WTC11 (cell line): Measurements from ENCODE around the gene TGFBI. TPM values are rescaled to one million over a fixed set of nuclear protein-coding genes. Genes with fewer than 3 reads are reported as not detected.

Experiments
- ATAC-seq: fragments of 200-7000 bp; cut with Tn5 transposase; 2 replicates; pipeline ENCODE4 v1.10.0; 2021; ENCODE audit warnings: mild to moderate bottlenecking, moderate library complexity
- CTCF ChIA-PET: fragments of 300-600 bp; sonication (Branson Sonifier 250); formaldehyde crosslinking; loops from one replicate; lab custom pipeline; 2021; ENCODE audit warnings: antibody characterized with exemption; lab: Charles Lee
- POLR2A ChIA-PET: fragments of 350-600 bp; sonication (Branson Sonifier 250); formaldehyde crosslinking; loops from one replicate; lab custom pipeline; 2021; ENCODE audit warnings: antibody characterized with exemption; lab: Charles Lee
- DNase-seq: peaks from one replicate; pipeline ENCODE4 v3.0.0; 2021; ENCODE audit warnings: low spot score
- H3K27ac Mint-ChIP-seq: 2 replicates; pipeline ENCODE4 v1.8.0; 2021; ENCODE audit warnings: mixed read lengths
- H3K27me3 Mint-ChIP-seq: 2 replicates; pipeline ENCODE4 v1.8.0; 2021; ENCODE audit warnings: low read depth, mild to moderate bottlenecking, moderate library complexity, mixed read lengths
- H3K36me3 Mint-ChIP-seq: 2 replicates; pipeline ENCODE4 v1.8.0; 2021; ENCODE audit warnings: mixed read lengths
- H3K4me1 Mint-ChIP-seq: 2 replicates; pipeline ENCODE4 v1.8.0; 2022; ENCODE audit warnings: mixed read lengths
- H3K4me3 Mint-ChIP-seq: 2 replicates; pipeline ENCODE4 v1.8.0; 2021; ENCODE audit warnings: mild to moderate bottlenecking, moderate library complexity, mixed read lengths
- H3K9me3 Mint-ChIP-seq: 2 replicates; pipeline ENCODE4 v1.8.0; 2021; ENCODE audit warnings: mixed read lengths
- CBFB ChIP-seq: sonication (generic); formaldehyde crosslinking; IDR thresholded peaks from 2 replicates; pipeline ENCODE4 v1.8.1; 2022; ENCODE audit warnings: mild to moderate bottlenecking, low read depth, missing genetic modification reagents
- EMX1 ChIP-seq: fragments of 250-450 bp; sonication (Bioruptor Pico); IDR thresholded peaks from 2 replicates; pipeline ENCODE4 v1.8.0; 2021; ENCODE audit warnings: mild to moderate bottlenecking
- GABPB1 ChIP-seq: sonication (generic); formaldehyde crosslinking; IDR thresholded peaks from 2 replicates; pipeline ENCODE4 v1.8.1; 2023; ENCODE audit warnings: mild to moderate bottlenecking, missing genetic modification reagents
- GRHL2 ChIP-seq: fragments of 250-450 bp; sonication (Bioruptor Pico); IDR thresholded peaks from 2 replicates; pipeline ENCODE4 v1.8.0; 2022; ENCODE audit warnings: mild to moderate bottlenecking, moderate library complexity; ENCODE audit not compliant: insufficient replicate concordance, severe bottlenecking
- IRF2 ChIP-seq: sonication (generic); formaldehyde crosslinking; IDR thresholded peaks from 2 replicates; pipeline ENCODE4 v1.8.0; 2022; ENCODE audit warnings: low read depth, missing genetic modification reagents, borderline replicate concordance
- JAZF1 ChIP-seq: fragments of 250-450 bp; sonication (Bioruptor Pico); IDR thresholded peaks from 2 replicates; pipeline ENCODE4 v1.9.0; 2021; ENCODE audit warnings: moderate library complexity, mild to moderate bottlenecking, inconsistent platforms
- KAT7 ChIP-seq: sonication (generic); formaldehyde crosslinking; IDR thresholded peaks from 2 replicates; pipeline ENCODE4 v1.8.1; 2023; ENCODE audit warnings: missing genetic modification reagents, mild to moderate bottlenecking, borderline replicate concordance
- MYBL2 ChIP-seq: sonication (generic); formaldehyde crosslinking; IDR thresholded peaks from 2 replicates; pipeline ENCODE4 v1.8.1; 2023; ENCODE audit warnings: mild to moderate bottlenecking, moderate library complexity, missing genetic modification reagents
- NFATC4 ChIP-seq: fragments of 250-450 bp; sonication (Bioruptor Pico); IDR thresholded peaks from 2 replicates; pipeline ENCODE4 v1.9.0; 2021; ENCODE audit warnings: mild to moderate bottlenecking
- NFE2L1 ChIP-seq: sonication (generic); formaldehyde crosslinking; IDR thresholded peaks from 2 replicates; pipeline ENCODE4 v1.8.1; 2023; ENCODE audit warnings: missing genetic modification reagents
- NR1H2 ChIP-seq: sonication (generic); formaldehyde crosslinking; IDR thresholded peaks from 2 replicates; pipeline ENCODE4 v1.9.0; 2021; ENCODE audit warnings: mild to moderate bottlenecking, moderate library complexity, missing genetic modification reagents
- OVOL2 ChIP-seq: fragments of 250-450 bp; sonication (Bioruptor Pico); IDR thresholded peaks from 2 replicates; pipeline ENCODE4 v1.9.0; 2021; ENCODE audit warnings: mild to moderate bottlenecking, borderline replicate concordance
- RORB ChIP-seq: fragments of 250-450 bp; sonication (Bioruptor Pico); IDR thresholded peaks from 2 replicates; pipeline ENCODE4 v1.9.0; 2021; ENCODE audit warnings: mild to moderate bottlenecking
- SOX15 ChIP-seq: fragments of 250-450 bp; sonication (Bioruptor Pico); IDR thresholded peaks from 2 replicates; pipeline ENCODE4 v1.9.0; 2021; ENCODE audit warnings: mild to moderate bottlenecking
- TCF7 ChIP-seq: sonication (generic); formaldehyde crosslinking; IDR thresholded peaks from 2 replicates; pipeline ENCODE4 v1.8.0; 2022; ENCODE audit warnings: mild to moderate bottlenecking, low read depth, missing genetic modification reagents, moderate library complexity
- USF1 ChIP-seq: sonication (generic); formaldehyde crosslinking; IDR thresholded peaks from 2 replicates; pipeline ENCODE4 v1.8.0; 2022; ENCODE audit warnings: mild to moderate bottlenecking, missing genetic modification reagents
- total RNA-seq: library from RNA; stranded (reverse); gene quantifications from 3 replicates; pipeline ENCODE4 v1.2.3, GENCODE V29; 2021
- TF ChIP-seq, protein P1 (sequence below): sonication (generic); formaldehyde crosslinking; IDR thresholded peaks from 2 replicates; pipeline ENCODE4 v1.8.1; 2022; ENCODE audit warnings: low read depth, missing genetic modification reagents, borderline replicate concordance
- TF ChIP-seq, protein P2 (sequence below): sonication (generic); formaldehyde crosslinking; IDR thresholded peaks from 2 replicates; pipeline ENCODE4 v1.8.1; 2022; ENCODE audit warnings: low read depth, mild to moderate bottlenecking, moderate library complexity, missing genetic modification reagents, borderline replicate concordance
- TF ChIP-seq, protein P3 (sequence below): sonication (generic); formaldehyde crosslinking; IDR thresholded peaks from 2 replicates; pipeline ENCODE4 v1.8.1; 2023; ENCODE audit warnings: mild to moderate bottlenecking, missing genetic modification reagents, borderline replicate concordance
- TF ChIP-seq, protein P4 (sequence below): sonication (generic); formaldehyde crosslinking; conservative IDR thresholded peaks from 2 replicates; pipeline ENCODE4 v1.8.1; 2022; ENCODE audit warnings: mild to moderate bottlenecking, missing genetic modification reagents
- TF ChIP-seq, protein P5 (sequence below): fragments of 250-450 bp; sonication (Bioruptor Pico); IDR thresholded peaks from 2 replicates; pipeline ENCODE4 v1.9.0; 2021; ENCODE audit warnings: moderate library complexity, mild to moderate bottlenecking, inconsistent platforms, borderline replicate concordance
- TF ChIP-seq, protein P6 (sequence below): sonication (generic); formaldehyde crosslinking; IDR thresholded peaks from 2 replicates; pipeline ENCODE4 v1.8.1; 2023; ENCODE audit warnings: mild to moderate bottlenecking, moderate library complexity, missing genetic modification reagents

The TGFBI gene
- total RNA-seq, 1 experiment from 2014 or later = 7.2 TPM

- TF ChIP-seq, protein P1, sequence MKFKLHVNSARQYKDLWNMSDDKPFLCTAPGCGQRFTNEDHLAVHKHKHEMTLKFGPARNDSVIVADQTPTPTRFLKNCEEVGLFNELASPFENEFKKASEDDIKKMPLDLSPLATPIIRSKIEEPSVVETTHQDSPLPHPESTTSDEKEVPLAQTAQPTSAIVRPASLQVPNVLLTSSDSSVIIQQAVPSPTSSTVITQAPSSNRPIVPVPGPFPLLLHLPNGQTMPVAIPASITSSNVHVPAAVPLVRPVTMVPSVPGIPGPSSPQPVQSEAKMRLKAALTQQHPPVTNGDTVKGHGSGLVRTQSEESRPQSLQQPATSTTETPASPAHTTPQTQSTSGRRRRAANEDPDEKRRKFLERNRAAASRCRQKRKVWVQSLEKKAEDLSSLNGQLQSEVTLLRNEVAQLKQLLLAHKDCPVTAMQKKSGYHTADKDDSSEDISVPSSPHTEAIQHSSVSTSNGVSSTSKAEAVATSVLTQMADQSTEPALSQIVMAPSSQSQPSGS (CRISPR knock-in tag) = no peak
- TF ChIP-seq EMX1 (CRISPR knock-in tag) (no peak), TCF7 (CRISPR knock-in tag) (no peak), USF1 (CRISPR knock-in tag) (no peak), IRF2 (CRISPR knock-in tag) (no peak), OVOL2 (CRISPR knock-in tag) (no peak)
- TF ChIP-seq, protein P2, sequence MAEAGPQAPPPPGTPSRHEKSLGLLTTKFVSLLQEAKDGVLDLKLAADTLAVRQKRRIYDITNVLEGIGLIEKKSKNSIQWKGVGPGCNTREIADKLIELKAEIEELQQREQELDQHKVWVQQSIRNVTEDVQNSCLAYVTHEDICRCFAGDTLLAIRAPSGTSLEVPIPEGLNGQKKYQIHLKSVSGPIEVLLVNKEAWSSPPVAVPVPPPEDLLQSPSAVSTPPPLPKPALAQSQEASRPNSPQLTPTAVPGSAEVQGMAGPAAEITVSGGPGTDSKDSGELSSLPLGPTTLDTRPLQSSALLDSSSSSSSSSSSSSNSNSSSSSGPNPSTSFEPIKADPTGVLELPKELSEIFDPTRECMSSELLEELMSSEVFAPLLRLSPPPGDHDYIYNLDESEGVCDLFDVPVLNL = 0 out of 2 replicates have a peak, but pooled peaks have one; percentile 27
- TF ChIP-seq, protein P3, sequence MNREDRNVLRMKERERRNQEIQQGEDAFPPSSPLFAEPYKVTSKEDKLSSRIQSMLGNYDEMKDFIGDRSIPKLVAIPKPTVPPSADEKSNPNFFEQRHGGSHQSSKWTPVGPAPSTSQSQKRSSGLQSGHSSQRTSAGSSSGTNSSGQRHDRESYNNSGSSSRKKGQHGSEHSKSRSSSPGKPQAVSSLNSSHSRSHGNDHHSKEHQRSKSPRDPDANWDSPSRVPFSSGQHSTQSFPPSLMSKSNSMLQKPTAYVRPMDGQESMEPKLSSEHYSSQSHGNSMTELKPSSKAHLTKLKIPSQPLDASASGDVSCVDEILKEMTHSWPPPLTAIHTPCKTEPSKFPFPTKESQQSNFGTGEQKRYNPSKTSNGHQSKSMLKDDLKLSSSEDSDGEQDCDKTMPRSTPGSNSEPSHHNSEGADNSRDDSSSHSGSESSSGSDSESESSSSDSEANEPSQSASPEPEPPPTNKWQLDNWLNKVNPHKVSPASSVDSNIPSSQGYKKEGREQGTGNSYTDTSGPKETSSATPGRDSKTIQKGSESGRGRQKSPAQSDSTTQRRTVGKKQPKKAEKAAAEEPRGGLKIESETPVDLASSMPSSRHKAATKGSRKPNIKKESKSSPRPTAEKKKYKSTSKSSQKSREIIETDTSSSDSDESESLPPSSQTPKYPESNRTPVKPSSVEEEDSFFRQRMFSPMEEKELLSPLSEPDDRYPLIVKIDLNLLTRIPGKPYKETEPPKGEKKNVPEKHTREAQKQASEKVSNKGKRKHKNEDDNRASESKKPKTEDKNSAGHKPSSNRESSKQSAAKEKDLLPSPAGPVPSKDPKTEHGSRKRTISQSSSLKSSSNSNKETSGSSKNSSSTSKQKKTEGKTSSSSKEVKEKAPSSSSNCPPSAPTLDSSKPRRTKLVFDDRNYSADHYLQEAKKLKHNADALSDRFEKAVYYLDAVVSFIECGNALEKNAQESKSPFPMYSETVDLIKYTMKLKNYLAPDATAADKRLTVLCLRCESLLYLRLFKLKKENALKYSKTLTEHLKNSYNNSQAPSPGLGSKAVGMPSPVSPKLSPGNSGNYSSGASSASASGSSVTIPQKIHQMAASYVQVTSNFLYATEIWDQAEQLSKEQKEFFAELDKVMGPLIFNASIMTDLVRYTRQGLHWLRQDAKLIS (CRISPR knock-in tag) = no peak
- TF ChIP-seq, protein P4, sequence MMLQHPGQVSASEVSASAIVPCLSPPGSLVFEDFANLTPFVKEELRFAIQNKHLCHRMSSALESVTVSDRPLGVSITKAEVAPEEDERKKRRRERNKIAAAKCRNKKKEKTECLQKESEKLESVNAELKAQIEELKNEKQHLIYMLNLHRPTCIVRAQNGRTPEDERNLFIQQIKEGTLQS (CRISPR knock-in tag) = no peak
- TF ChIP-seq, protein P5, sequence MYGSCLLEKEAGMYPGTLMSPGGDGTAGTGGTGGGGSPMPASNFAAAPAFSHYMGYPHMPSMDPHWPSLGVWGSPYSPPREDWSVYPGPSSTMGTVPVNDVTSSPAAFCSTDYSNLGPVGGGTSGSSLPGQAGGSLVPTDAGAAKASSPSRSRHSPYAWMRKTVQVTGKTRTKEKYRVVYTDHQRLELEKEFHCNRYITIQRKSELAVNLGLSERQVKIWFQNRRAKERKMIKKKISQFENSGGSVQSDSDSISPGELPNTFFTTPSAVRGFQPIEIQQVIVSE (CRISPR knock-in tag) = no peak
- TF ChIP-seq, protein P6, sequence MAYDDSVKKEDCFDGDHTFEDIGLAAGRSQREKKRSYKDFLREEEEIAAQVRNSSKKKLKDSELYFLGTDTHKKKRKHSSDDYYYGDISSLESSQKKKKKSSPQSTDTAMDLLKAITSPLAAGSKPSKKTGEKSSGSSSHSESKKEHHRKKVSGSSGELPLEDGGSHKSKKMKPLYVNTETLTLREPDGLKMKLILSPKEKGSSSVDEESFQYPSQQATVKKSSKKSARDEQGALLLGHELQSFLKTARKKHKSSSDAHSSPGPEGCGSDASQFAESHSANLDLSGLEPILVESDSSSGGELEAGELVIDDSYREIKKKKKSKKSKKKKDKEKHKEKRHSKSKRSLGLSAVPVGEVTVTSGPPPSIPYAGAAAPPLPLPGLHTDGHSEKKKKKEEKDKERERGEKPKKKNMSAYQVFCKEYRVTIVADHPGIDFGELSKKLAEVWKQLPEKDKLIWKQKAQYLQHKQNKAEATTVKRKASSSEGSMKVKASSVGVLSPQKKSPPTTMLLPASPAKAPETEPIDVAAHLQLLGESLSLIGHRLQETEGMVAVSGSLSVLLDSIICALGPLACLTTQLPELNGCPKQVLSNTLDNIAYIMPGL (CRISPR knock-in tag) = peak; percentile 83; the same call in 1 of the 2 replicates
Measured at GRCh38 chr5:136028782-136029742, at the start of gene TGFBI (continued).

- no peak for TF ChIP-seq NFATC4 (CRISPR knock-in tag)
- TF ChIP-seq JAZF1 (CRISPR knock-in tag) = no peak
- TF ChIP-seq, protein P5 (CRISPR knock-in tag) = no peak
- TF ChIP-seq CBFB (CRISPR knock-in tag) = no peak
- TF ChIP-seq GRHL2 = no peak
- no peak for TF ChIP-seq MYBL2 (CRISPR knock-in tag)
- no peak for TF ChIP-seq RORB
- TF ChIP-seq KAT7 (CRISPR knock-in tag) = no peak
- no peak for TF ChIP-seq SOX15 (CRISPR knock-in tag)
- TF ChIP-seq GABPB1 (CRISPR knock-in tag) = no peak
- TF ChIP-seq NFE2L1 (CRISPR knock-in tag) = no peak
- no peak for TF ChIP-seq NR1H2 (CRISPR knock-in tag)
- POLR2A ChIA-PET = no interaction called here
- CTCF ChIA-PET = interaction anchor here (2.1 kb wide), 2 partner anchors 18 to 79 kb away, joined by 15 to 31 read pairs; no protein-coding TSS in a partner anchor
- no peak for DNase-seq
- Mint-ChIP-seq H3K4me1 (peaks cover 25% of the 10 kb centered on the region), H3K9me3 (peaks cover 3% of the 10 kb centered on the region; the same call in 1 of the 2 replicates), H3K4me3 (no peak overlapping the region), H3K27me3 (peaks cover 12% of the 10 kb centered on the region), H3K36me3 (no peaks in the 10 kb centered on the region), H3K27ac (no peak overlapping the region)
- no peak for ATAC-seq
Measured at GRCh38 chr5:135978993-135979392, 49.8 kb upstream of the TGFBI start.
